ENCODE data around the gene SOCS1.
A peak's percentile ranks its signal among the peaks of the same experiment; 100 is the strongest.
"Not testable (repeated sequence)": the region's sequence is repeated elsewhere in the genome, so short reads cannot be mapped to it uniquely, and the experiment has no call there.

SOCS1 gene

GRCh38 chr16:11224096-11224893 lies 31.7 kb downstream of the SOCS1 start:
- DNase-seq, result peak; percentile 53

DNA sequence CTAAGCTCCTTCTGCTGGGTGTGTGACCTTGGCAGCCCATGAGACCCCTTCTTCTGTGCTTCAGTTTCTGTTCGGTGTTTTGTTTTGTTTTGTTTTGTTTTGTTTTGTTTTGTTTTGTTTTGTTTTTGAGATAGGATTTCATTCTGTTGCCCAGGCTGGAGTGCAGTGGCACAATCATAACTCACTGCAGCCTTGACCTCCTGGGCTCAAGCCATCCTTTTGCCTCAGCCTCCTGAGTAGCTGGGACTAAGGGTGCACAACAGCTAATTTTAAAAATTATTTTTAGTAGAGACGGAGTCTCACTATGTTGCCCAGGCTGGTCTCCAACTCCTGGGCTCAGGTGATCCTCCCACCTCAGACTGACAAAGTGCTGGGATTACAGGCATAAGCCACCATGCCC lies 35.5 kb downstream of the SOCS1 start:
- DNase-seq, result not testable (repeated sequence)

DNA sequence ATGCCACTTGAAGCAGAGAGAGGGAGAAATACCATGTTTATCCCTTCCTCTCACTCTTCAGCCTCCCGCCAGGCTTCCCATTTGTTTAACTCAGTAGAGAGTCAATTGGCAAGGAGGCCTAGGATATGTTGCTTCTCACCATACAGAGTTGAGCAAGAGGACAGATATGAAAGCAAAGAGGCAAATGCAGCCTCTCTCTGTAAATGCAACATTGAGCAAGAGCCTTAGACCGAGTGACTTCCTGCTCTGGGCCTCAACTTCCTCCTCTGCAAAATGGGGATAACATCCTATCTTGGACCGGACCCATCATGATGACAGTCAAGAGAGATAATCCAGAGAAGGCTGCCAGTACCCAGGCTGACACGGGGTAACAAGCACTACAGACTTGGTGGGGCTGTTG lies 36.8 kb downstream of the SOCS1 start:
- DNase-seq, result no peak

DNA sequence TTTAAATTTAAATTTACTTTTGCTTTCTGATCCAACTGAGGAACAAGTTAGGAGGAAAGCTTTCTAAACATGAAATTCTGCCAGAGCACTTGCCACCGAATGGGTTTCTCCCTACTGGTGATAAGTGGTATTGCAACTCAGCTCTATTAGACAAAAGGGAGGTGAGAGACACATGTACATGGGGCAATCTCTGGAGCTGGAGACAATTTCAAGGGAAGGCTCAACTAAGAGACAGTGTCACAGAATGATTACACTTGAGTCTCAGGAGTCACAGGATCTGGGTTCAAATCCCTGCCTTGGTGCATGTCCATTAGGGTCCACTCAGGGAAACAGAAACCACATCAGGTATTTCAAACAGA lies 37.4 kb downstream of the SOCS1 start:
- peak; percentile 12 for DNase-seq

DNA sequence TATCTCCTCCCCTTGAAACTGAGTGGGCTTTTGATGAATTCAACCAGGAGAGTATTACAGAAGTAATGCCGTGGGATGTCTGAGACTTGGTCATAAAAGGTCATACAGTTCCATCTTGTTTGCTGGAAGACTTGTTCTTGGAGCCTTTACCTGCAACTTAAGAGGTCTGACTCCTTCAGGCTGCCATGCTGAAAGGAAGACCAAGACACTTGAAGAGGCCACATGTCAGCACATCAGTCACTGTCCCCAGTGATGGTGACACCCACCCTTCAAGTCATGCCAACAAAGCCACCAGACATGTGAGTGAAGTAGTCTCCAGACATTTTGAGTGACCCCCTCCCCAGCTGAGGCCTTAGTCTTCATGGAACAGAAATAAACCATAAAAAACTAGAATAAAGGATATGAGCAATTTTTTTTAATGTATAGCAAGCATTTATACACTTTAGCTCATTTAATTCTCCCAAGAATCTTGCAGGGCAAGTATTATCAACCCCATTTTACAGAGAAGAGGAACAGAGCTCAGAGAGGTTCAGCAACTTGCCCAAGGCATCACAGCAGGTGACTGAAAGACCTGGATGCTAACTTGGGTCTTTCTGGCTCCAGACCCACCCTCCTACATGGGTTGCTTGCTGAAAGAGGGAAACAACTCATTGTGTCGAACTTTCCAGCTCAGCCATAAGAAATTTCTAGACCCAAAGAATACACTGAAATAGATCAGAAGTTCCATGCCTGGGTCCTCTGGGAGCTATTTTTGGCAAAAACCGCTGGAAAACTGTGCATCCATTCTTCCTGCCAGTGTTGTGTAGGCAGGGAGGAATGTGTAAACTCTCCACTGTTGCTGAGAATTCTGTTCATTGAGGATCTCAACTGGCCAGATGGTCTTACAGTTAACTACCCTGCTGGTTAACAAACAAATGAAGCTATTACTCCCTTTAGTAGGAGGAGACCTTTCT lies 38.1 kb downstream of the SOCS1 start:
- no peak for DNase-seq

- no peak for DNase-seq
Measured at GRCh38 chr16:11215935-11216556, 40.0 kb downstream of the SOCS1 start.

DNA sequence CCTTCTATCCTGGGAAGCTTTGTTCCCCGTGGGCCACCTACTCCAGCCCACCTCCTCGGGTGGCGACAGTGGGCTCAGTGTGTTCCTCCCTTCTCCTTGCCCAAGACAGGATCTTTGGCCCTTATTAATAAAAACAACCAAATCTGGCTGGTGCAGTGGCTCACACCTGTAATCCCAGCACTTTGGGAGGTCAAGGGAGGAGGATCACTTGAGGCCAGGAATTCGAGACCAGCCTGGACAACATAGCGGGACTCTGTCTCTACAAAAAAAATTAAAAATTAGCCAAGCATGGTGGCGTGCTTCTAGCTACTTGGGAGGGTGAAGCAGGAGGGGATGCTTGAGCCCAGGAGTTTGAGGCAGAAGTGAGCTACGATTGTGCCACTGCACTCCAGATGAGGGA lies 42.2 kb downstream of the SOCS1 start:
- DNase-seq, result no peak

DNA sequence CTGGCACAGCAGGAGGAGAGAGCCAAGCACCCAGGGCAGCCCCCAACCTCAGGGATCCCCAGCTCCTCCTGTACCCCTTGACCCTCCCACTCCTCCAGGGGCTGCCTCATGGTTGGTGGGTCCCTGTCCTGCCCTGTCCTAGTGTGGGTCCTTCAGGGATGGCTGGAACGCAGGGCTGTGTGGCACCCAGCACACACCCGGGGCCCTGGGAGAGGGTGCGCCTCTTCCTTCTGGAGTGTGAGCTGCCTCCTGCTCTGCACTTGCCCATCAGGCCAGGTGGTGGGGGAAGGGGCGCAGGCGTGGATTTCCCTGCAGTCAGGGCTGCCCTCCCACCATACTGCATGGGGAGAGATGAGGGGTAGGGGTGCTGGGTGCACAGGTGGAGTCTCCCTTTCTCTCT lies 42.6 kb downstream of the SOCS1 start:
- no peak for DNase-seq

- no peak for DNase-seq
Measured at GRCh38 chr16:11212798-11213196, 43.2 kb downstream of the SOCS1 start.

GRCh38 chr16:11211977-11212797 lies 43.8 kb downstream of the SOCS1 start:
- no peak for DNase-seq

- DNase-seq, result no peak
Measured at GRCh38 chr16:11211061-11211976, 44.7 kb downstream of the SOCS1 start.

- no peak for DNase-seq
Measured at GRCh38 chr16:11210260-11210659, 45.7 kb downstream of the SOCS1 start.

GRCh38 chr16:11208916-11209665 lies 46.9 kb downstream of the SOCS1 start:
- DNase-seq, result no peak

- DNase-seq, result no peak
Measured at GRCh38 chr16:11207646-11208045, 48.4 kb downstream of the SOCS1 start.

DNA sequence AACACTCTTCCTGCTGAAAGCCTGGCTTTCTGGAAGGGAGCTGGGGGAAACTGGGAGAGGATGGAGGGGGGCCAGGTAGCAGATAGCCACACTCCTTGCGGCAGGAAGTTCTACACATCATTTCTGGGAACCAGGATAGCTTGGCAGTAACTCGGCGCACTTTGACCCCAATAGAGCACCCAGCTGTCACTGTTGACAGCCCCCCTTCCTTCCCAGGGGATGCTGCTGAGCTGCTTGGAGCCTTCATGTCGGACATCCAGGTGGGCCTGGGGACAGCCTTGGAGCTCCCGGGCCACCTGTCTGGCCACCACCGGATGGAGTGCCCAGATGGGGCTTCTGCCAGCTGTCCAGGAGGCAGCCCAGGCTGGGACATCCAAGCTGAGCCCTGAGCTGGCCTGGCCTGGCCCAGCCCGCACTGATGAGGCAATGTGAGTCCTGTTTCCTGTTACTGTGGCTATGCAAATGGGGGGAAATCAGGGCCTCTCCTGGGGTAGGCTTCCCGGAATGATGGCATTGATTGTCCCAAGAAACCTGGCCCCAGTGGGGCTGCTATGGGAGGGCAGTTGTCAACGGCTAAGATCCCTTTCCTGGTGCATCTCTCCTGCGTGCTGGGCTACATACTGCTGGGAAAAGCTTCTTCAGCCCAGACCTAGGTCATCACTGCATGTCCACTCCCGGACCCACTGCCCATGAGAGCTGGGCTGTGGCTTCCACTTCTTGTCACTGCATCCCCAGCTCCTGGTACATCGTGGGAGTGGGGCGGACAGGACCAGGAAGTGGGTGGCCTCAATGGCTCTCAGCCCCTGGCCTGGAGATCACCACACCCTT lies 50.0 kb downstream of the SOCS1 start:
- no peak for DNase-seq

DNA sequence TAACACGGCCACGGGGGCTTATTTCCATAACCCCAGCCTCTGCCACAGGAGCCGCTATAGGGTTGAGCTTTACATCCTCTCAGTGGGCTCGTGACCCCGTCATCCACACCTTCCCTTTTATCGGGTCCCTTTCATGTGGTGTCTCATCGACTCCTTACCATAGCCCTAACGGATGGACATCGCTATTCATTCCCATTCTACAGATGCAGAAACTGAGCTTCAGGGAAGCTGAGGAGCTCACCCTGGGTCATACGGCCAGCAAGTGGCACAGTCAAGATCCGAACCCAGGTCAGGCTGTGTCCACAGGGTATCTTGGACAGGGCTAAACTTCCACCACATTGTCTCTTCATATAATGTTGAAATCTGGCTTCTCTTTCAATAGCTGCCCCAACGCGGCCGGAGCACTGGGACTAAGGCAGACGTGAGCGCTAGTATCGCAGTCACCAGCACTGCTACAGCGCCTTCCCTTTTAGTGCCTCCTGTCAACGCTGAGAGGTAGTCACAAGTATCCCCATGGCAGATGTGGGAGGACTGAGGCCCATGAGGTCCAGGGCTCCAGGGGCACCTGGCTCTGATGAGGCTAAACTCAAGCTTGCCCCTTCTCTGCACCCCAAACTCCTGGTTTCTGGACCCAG lies 50.8 kb downstream of the SOCS1 start:
- no peak for DNase-seq

DNA sequence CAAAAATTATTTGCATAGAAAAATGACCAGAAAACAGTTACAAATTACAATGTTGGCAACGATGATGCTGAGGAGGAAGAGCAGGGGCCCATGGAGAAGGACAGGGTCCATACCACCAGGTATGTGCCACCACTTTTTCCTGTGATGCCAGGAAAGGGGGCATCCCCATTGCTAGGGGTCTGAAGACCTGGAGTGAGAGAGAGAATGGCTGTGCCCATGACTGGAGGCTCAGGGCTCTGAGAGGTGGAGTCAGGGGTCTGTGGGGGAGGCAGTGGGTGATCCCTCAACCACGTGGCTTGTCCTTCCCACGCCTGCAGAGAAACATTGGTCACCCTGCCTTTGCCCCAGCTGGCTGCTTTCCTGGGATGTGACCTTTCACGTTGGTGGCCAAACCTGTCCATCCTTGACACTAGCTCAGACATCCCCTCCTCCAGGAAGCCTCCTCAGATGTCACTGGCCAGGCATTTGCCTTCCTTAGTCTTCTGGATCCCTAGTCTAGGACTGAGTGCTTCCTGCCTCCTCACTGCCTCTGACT lies 51.4 kb downstream of the SOCS1 start:
- DNase-seq, result no peak

Data from CD4-positive, alpha-beta T cell treated with Interleukin-4 for 4 hours (primary cell).